Psoas muscle (tissue), 8 donors: ENCODE measurements around the gene AFF3. TPM values are rescaled to one million over a fixed set of nuclear protein-coding genes. Genes with fewer than 3 reads are reported as not detected.

Source experiments
- ATAC-seq, 4 donors: fragments of 200-7000 bp; cut with Tn5 transposase; one replicate each; pipeline ENCODE4 v1.9.1; 2020; ENCODE audit warnings: moderate library complexity in 3 of 4, mild to moderate bottlenecking in 2 of 4
- DNase-seq, 2 donors: peaks; one replicate each; pipeline ENCODE4 v3.0.0-alpha.2; 2020
- H3K27ac ChIP-seq: fragments of 200-600 bp; one replicate; pipeline ENCODE4 v1.8.0; 2022
- H3K27me3 ChIP-seq, 3 donors: fragments of 200-600 bp in 1 of 3; one replicate each; pipeline versions ENCODE4 v1.6.1 to v1.8.0; 2013 to 2022; ENCODE audit warnings: low read length in 2 of 3, mild to moderate bottlenecking in 2 of 3, moderate library complexity in 1 of 3; ENCODE audit not compliant: insufficient read depth in 3 of 3
- H3K36me3 ChIP-seq, 2 donors: fragments of 200-600 bp in 1 of 2; one replicate each; pipeline versions ENCODE4 v1.6.1 to v1.8.0; 2013 to 2022; ENCODE audit warnings: low read depth in 1 of 2, mild to moderate bottlenecking in 1 of 2, moderate library complexity in 1 of 2; ENCODE audit not compliant: insufficient read depth in 1 of 2
- H3K4me1 ChIP-seq: fragments of 200-600 bp; one replicate; pipeline ENCODE4 v1.8.0; 2022
- H3K4me3 ChIP-seq: fragments of 200-600 bp; one replicate; pipeline ENCODE4 v1.8.0; 2022; ENCODE audit warnings: mild to moderate bottlenecking
- H3K9me3 ChIP-seq: fragments of 200-600 bp; one replicate; pipeline ENCODE4 v1.8.0; 2022
- CTCF ChIP-seq: fragments of 200-600 bp; IDR thresholded peaks from one replicate; pipeline ENCODE4 v1.8.0; 2022; ENCODE audit warnings: antibody characterized with exemption
- WGBS, 3 donors: extraction: QIAGEN DNeasy Blood & Tissue Kit; methylation state at CpG; one replicate each; pipeline versions ENCODE4 v1.1.6 to v1.1.7; 2013; 5-methylcytosine and 5-hydroxymethylcytosine counted together
- intact Hi-C, 2 donors: fragments of 100-400 bp; cut with DNase I; formaldehyde crosslinking; loops; one replicate each; pipeline versions ENCODE4 v1.11.0 to v1.14.2; 2022
- polyA plus RNA-seq, 3 donors: library from polyadenylated mRNA; stranded (reverse); fragments of 200-250 nt; gene quantifications; one replicate each; pipeline ENCODE4 v1.2.3, GENCODE V29; 2013
- total RNA-seq, 4 donors: library from RNA; stranded (reverse); fragmentation: NEBNext Ultra II Directional in 2 of 4; extraction: Animal tissue kit (Norgen Biotek cat#: 25700) in 2 of 4; gene quantifications; one replicate each; pipeline versions ENCODE4 v1.2.1 to v1.2.4, GENCODE V29; 2021 to 2023
- donor health status: healthy with polysubstance abuse.
- donor health status: DM: no; HTN: no; CAD: no; lungs with moderate emphysema.
- donor health status: Bipolar disorder and iron deficiency.
- donor health status: healthy.
- donor health status: DM: yes; HTN: yes; CAD: no.
- donor health status: DM: no; HTN: no; CAD: no.
- donor health status: DM: no; HTN: no; CAD: no.
- donor health status: DM: yes; HTN: yes; CAD: no.

The AFF3 gene
- total and polyA plus RNA-seq, 7 donors: 0.08 to 2.9 (median 0.44) TPM

GRCh38 chr2:99772591-99773331 is 369.6 kb downstream of the AFF3 start:
- DNase-seq: no peak
- no peak overlapping the region for H3K27ac ChIP-seq

GRCh38 chr2:99771681-99772333 is 370.6 kb downstream of the AFF3 start:
- no peak for TF ChIP-seq CTCF
- no peak for DNase-seq
- ATAC-seq: no peak
- Histone ChIP-seq H3K27me3 (peaks cover 0 to 1% (median 0%) of the 10 kb centered on the region in 3 donors), H3K4me3 (no peak overlapping the region), H3K27ac (no peak overlapping the region), H3K4me1 (no peaks in the 10 kb centered on the region), H3K9me3 (no peaks in the 10 kb centered on the region), H3K36me3 (no peaks in the 10 kb centered on the region)
- intact Hi-C loops: no loop called here
- WGBS, 3 donors: 88 to 89% (median 88%) methylated on average over 13 of the region's 13 CpGs

More at GRCh38 chr2:99772591-99773331, 369.6 kb downstream of the AFF3 start:
- intact Hi-C loops: no loop called here
- Histone ChIP-seq H3K36me3 (no peaks in the 10 kb centered on the region), H3K9me3 (no peaks in the 10 kb centered on the region), H3K4me1 (no peaks in the 10 kb centered on the region), H3K27me3 (peaks cover 0 to 1% (median 0%) of the 10 kb centered on the region in 3 donors), H3K4me3 (no peak overlapping the region)
- TF ChIP-seq CTCF: no peak
- 66 to 73% (median 69%) methylated on average over 7 of the region's 7 CpGs for WGBS, 3 donors
- no peak for ATAC-seq

GRCh38 chr2:99770876-99771275 is 371.5 kb downstream of the AFF3 start:
- no peaks in the 10 kb centered on the region for H3K9me3 ChIP-seq
- no peaks in the 10 kb centered on the region for H3K36me3 ChIP-seq
- no peak overlapping the region for H3K4me3 ChIP-seq
- intact Hi-C loops: no loop called here
- DNase-seq (no peak), ATAC-seq (no peak)
- peaks cover 0 to 2% (median 0%) of the 10 kb centered on the region in 3 donors for H3K27me3 ChIP-seq
- H3K27ac ChIP-seq: no peak overlapping the region
- WGBS, 3 donors: 47 to 50% (median 48%) methylated on average over 2 of the region's 2 CpGs
- H3K4me1 ChIP-seq: no peaks in the 10 kb centered on the region
- TF ChIP-seq CTCF: no peak

- Histone ChIP-seq H3K9me3 (no peaks in the 10 kb centered on the region), H3K4me1 (no peaks in the 10 kb centered on the region), H3K4me3 (no peak overlapping the region), H3K27ac (no peak overlapping the region), H3K27me3 (peaks cover 0 to 2% (median 0%) of the 10 kb centered on the region in 3 donors), H3K36me3 (no peaks in the 10 kb centered on the region)
- WGBS, 3 donors: 86 to 91% (median 90%) methylated on average over 4 of the region's 4 CpGs
- no peak for DNase-seq
- no peak for TF ChIP-seq CTCF
- intact Hi-C loops: no loop called here
- ATAC-seq: no peak
Measured at GRCh38 chr2:99765731-99766318, 376.6 kb downstream of the AFF3 start.
